ENCODE data around the gene CCR8.
A peak's percentile ranks its signal among the peaks of the same experiment; 100 is the strongest.

CCR8 gene

GRCh38 chr3:39339086-39339485, 9.6 kb downstream of the CCR8 start:
- TF ChIP-seq CTCF (conservative IDR thresholded peaks at IDR 0.05), result no peak
- H3K27ac ChIP-seq, result no peak overlapping the region

GRCh38 chr3:39343076-39343717, 13.7 kb downstream of the CCR8 start:
- no peak for TF ChIP-seq CTCF (conservative IDR thresholded peaks at IDR 0.05)
- no peak overlapping the region for H3K27ac ChIP-seq

DNA sequence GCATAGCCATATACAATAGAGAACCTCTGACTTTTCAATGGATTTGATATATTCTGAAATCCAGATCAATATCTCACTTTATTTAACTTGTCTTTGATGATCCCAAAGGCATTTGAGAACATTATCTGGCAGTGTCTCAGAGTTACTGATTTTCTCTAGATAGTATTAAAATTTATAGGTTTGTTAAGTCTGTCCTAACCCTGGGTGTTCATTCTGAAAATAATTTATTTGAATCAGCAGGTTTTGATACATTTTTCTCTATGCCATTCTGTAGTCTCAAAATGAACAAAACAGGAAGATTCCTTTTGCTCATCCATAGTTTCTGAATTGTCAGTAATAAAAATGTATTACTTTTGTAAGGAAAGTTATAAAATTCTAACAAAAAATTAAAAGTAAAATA, 14.3 kb downstream of the CCR8 start:
- TF ChIP-seq CTCF (conservative IDR thresholded peaks at IDR 0.05), result no peak
- no peak overlapping the region for H3K27ac ChIP-seq

GRCh38 chr3:39344746-39345344, 15.3 kb downstream of the CCR8 start:
- H3K27ac ChIP-seq, result no peak overlapping the region
- no peak for TF ChIP-seq CTCF (conservative IDR thresholded peaks at IDR 0.05)

- H3K27ac ChIP-seq, result peak overlapping the region; percentile 59
- no peak for TF ChIP-seq CTCF (conservative IDR thresholded peaks at IDR 0.05)
Observed at GRCh38 chr3:39346785-39347585, 17.5 kb downstream of the CCR8 start.

DNA sequence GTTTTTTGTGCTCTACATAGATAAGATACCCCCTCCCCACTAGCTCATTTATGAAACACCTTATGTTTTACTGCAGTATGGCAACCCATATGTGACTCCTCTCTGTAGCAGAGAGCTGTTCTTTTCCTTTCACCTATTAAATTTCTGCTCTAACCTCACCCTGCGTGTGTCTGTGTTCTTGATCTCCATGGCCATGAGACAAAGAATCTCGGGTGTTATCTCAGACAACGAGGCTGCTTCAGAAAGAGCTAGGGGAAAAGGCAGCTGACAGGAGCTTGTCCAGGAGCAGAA, 18.0 kb downstream of the CCR8 start:
- peak overlapping the region; percentile 59 for H3K27ac ChIP-seq
- TF ChIP-seq CTCF (conservative IDR thresholded peaks at IDR 0.05), result no peak

- no peak for TF ChIP-seq CTCF (conservative IDR thresholded peaks at IDR 0.05)
- peak overlapping the region; percentile 59 for H3K27ac ChIP-seq
Observed at GRCh38 chr3:39349080-39349479, 19.6 kb downstream of the CCR8 start.
